ENCODE results near the gene DGAT2. TPM values are rescaled to one million over a fixed set of nuclear protein-coding genes. Genes with fewer than 3 reads are reported as not detected.
A peak's percentile ranks its signal among the peaks of the same experiment; 100 is the strongest.

Gene DGAT2
- total RNA-seq, 6 experiments from 2014 or later: 33.1 to 166 (median 124) TPM

DNA sequence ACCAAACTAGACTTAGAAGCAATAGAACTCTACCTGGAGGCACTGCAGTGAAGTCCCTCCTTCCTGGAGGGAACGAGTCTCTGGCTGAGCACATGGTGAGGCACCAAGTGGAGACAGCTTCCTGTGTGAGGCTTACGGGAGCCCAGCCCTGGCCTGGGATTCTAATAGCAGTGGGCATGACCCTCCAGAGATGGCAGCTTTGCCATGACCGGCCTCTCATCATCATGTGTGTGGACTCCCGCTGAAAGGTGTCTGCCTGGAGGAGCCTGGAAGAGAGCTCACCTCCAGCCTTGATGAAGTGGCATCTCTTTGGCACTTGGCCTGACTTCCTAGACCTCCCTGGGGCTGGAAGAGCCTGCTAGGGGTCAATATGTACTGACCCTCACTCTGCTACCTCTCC is 8.0 kb downstream of the DGAT2 start:
- Histone ChIP-seq H3K4me3 (no peak overlapping the region), H3K27ac (no peak overlapping the region), H3K9me3 (no peaks in the 10 kb centered on the region), H3K27me3 (no peaks in the 10 kb centered on the region), H3K4me1 (peaks cover 0 to 32% (median 16%) of the 10 kb centered on the region in 4 donors), H3K36me3 (peaks cover 0 to 13% (median 0%) of the 10 kb centered on the region in 4 donors)
- intact Hi-C loops (cut with DNase I): no loop called here
- no peak for TF ChIP-seq POLR2A (IDR thresholded peaks at IDR 0.05)
- TF ChIP-seq, protein P1, sequence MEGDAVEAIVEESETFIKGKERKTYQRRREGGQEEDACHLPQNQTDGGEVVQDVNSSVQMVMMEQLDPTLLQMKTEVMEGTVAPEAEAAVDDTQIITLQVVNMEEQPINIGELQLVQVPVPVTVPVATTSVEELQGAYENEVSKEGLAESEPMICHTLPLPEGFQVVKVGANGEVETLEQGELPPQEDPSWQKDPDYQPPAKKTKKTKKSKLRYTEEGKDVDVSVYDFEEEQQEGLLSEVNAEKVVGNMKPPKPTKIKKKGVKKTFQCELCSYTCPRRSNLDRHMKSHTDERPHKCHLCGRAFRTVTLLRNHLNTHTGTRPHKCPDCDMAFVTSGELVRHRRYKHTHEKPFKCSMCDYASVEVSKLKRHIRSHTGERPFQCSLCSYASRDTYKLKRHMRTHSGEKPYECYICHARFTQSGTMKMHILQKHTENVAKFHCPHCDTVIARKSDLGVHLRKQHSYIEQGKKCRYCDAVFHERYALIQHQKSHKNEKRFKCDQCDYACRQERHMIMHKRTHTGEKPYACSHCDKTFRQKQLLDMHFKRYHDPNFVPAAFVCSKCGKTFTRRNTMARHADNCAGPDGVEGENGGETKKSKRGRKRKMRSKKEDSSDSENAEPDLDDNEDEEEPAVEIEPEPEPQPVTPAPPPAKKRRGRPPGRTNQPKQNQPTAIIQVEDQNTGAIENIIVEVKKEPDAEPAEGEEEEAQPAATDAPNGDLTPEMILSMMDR (IDR thresholded peaks at IDR 0.05): no peak
- ATAC-seq (no peak), DNase-seq (peak in 2 of 3 donors; percentile 10 to 37)
- WGBS (ENCODE audit: insufficient coverage, low coverage, low lambda C conversion rate, missing lambda C conversion rate): 79% methylated on average over 4 of the region's 4 CpGs

DNA sequence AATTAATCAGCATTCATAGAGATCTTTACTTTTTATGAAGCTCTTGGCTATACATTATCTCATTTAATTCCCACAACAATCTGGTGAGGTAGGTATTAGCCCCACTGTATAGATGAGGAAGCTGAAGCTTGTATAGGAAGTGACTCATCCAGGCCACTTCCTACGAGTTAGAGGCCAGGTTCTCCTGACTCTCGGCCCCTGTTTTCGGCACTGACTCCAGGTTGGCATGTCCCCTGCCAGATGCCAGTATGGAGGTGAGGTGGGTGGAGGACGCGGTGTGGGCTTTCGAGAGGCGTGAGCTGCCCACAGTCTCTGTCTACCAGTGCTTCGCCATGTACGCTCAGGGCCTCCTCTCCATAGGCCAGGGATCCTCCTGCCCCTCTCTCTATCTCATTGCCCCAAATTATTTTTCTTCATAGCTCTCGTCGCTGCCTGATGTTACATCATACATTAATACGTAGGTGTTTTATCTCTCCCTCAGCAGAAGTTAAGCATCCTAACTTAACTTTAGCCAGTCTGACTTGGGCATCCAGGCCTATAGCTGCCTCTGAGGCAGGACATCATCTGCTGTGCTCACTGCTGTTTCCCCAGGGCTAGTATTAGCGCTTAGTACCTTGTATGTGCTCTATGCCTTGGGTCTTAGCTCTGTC is 9.0 kb downstream of the DGAT2 start:
- Histone ChIP-seq H3K9me3 (no peaks in the 10 kb centered on the region), H3K36me3 (peaks cover 0 to 13% (median 0%) of the 10 kb centered on the region in 4 donors), H3K4me1 (peaks cover 0 to 42% (median 21%) of the 10 kb centered on the region in 4 donors), H3K27me3 (no peaks in the 10 kb centered on the region), H3K27ac (peak overlapping the region in 1 of 3 donors; percentile 37), H3K4me3 (no peak overlapping the region)
- 66% methylated on average over 10 of the region's 13 CpGs for WGBS (ENCODE audit: insufficient coverage, low coverage, low lambda C conversion rate, missing lambda C conversion rate)
- peak in 1 of 3 donors; percentile 60 for DNase-seq
- TF ChIP-seq, protein P1 (IDR thresholded peaks at IDR 0.05): no peak
- no peak for TF ChIP-seq POLR2A (IDR thresholded peaks at IDR 0.05)
- peak in 3 of 4 donors; percentile 19 to 39 (median 26) for ATAC-seq
- intact Hi-C loops (cut with DNase I): no loop called here

DNA sequence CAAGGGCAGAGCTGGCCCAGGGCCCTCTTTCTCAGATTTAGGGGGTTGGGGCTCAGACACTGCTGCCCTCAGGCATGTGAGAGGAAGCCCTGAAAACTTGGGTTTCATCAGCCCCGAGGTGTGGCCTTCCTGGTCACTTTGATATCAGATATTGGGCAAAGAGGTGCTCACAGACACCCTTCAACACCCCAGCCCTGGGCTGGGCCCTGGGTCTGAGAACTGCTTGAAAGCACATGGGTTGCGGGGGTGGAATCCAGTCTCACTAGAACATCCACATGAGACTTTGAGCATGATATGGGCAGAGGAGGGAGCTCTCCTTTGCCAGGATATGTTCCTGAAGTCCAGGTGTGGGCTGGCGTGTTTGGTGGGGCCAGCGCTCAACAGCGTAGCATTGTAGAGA is 10.4 kb downstream of the DGAT2 start:
- no CpG with 5 or more reads among the region's 5 CpGs for WGBS (ENCODE audit: insufficient coverage, low coverage, low lambda C conversion rate, missing lambda C conversion rate)
- Histone ChIP-seq H3K4me1 (peaks cover 0 to 56% (median 26%) of the 10 kb centered on the region in 4 donors), H3K9me3 (no peaks in the 10 kb centered on the region), H3K36me3 (peaks cover 0 to 10% (median 0%) of the 10 kb centered on the region in 4 donors), H3K27me3 (no peaks in the 10 kb centered on the region), H3K27ac (no peak overlapping the region), H3K4me3 (no peak overlapping the region)
- ATAC-seq (no peak), DNase-seq (peak in 1 of 3 donors; percentile 19)
- TF ChIP-seq POLR2A (IDR thresholded peaks at IDR 0.05): no peak
- TF ChIP-seq, protein P1 (IDR thresholded peaks at IDR 0.05): no peak
- intact Hi-C loops (cut with DNase I): no loop called here

DNA sequence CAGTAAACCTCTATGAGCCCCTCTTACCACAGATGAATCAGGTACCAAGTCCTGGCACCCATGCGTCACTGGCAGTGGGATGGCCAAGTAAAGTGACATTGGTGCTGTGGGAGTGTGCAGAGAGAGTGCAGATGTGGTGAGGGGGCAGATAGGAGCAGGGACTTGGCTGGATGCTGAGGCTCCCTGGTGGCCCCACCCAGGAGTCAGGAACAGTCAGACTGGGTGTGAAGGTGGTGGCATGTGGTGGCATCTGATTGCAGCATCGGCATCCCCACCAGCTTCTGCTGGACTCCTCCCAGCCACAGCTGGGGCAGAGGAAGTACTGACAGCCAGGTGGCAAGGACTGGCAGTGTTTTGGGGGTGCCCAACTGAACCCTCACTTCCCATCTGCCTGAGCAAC is 11.4 kb downstream of the DGAT2 start:
- no peaks in the 10 kb centered on the region for H3K9me3 ChIP-seq
- H3K27ac ChIP-seq: no peak overlapping the region
- H3K36me3 ChIP-seq: peaks cover 0 to 10% (median 0%) of the 10 kb centered on the region in 4 donors
- WGBS (ENCODE audit: insufficient coverage, low coverage, low lambda C conversion rate, missing lambda C conversion rate): 0% methylated on average over 1 of the region's 2 CpGs
- no peak overlapping the region for H3K4me3 ChIP-seq
- peaks cover 0 to 64% (median 31%) of the 10 kb centered on the region in 4 donors for H3K4me1 ChIP-seq
- no peak for ATAC-seq
- intact Hi-C loops (cut with DNase I): no loop called here
- H3K27me3 ChIP-seq: no peaks in the 10 kb centered on the region
- TF ChIP-seq POLR2A (IDR thresholded peaks at IDR 0.05): no peak
- TF ChIP-seq, protein P1 (IDR thresholded peaks at IDR 0.05): no peak
- DNase-seq: peak in 1 of 3 donors; percentile 51

Measured in right lobe of liver (tissue), 6 donors.